NCI-H524 treated with DMSO at 0.1 percent for 48 hours (cell line): ENCODE measurements around the gene SLC26A6.

ENCODE experiments used
- DNase-seq: peaks from one replicate; lab custom pipeline; 2025; lab: John Stamatoyannopoulos, UW

Gene SLC26A6

GRCh38 chr3:48599077-48599501 is 36.2 kb downstream of the SLC26A6 start:
- DNase-seq, result no peak

DNA sequence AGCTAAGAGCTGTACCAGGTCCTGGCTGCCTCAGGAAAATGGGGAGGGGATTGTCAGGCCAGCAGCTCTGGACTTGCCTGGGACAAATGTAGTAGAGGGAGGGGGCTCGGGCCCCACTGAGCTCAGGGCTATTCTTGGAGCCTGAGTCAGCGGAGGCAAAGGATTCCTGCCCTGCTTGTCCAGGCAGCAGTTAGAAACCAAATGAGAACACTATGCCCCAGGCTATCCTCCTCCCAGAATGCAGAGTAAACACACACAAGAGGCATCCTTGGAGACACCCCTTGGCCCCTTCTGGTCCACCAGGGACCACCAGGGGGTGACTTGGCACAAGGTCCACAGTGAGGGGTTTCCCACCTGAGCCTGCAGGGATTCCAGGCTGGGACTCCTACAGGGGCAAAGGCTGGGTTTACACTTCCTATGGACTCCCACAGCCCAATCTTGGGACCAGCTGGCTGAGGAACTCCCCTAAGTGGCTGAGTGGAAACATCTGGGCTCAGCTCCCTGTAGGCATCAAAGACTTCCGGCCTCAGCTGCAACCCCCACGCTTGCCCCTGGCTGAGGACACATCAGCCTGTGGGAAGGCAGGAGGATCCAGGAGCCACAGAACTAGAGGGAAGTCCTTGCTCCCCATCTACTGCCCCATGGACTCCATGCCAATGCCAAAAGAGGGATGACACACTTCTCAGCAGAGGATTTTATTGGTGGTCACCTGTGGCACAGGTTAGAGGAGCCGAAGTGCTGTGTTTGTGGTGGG is 36.8 kb downstream of the SLC26A6 start:
- DNase-seq, result no peak

- DNase-seq, result no peak
Measured at GRCh38 chr3:48597408-48597800, 37.9 kb downstream of the SLC26A6 start.

GRCh38 chr3:48596676-48597407 is 38.4 kb downstream of the SLC26A6 start:
- no peak for DNase-seq

- no peak for DNase-seq
Measured at GRCh38 chr3:48596157-48596556, 39.1 kb downstream of the SLC26A6 start.

DNA sequence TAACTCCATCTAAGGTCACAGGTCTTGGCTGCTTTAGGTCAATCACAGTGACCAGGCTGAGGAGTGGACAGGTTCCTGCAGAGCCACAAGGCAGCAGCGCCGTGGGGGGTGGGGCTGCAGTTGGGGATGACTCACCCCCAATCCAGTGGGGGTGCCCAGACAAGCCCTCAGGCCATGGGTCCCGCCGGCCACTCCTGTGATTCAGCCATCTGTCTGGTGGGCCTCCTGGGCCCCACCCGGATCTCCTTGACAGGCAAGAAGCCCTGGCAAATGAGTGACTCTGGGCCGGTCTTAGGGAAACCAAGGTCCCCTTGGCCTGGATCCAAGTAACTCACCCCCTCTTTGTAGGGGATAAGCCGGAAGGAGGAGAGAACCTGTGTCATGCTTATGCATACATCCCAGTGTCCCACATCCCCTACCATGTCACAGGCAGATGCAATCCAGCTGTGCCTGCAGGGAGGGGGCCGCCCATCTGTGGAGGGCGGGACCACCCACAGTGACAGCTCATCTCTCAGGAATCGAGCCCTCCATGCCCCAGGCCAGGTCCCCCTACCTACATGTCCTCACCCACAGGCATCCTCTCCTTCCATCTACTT is 39.6 kb downstream of the SLC26A6 start:
- no peak for DNase-seq

- DNase-seq, result no peak
Measured at GRCh38 chr3:48595075-48595525, 40.2 kb downstream of the SLC26A6 start, which contains the start of gene COL7A1. Gene COL7A1 (minus strand): TSS chr3:48595329. CDS start chr3:48595159, 170 bp downstream.

DNA sequence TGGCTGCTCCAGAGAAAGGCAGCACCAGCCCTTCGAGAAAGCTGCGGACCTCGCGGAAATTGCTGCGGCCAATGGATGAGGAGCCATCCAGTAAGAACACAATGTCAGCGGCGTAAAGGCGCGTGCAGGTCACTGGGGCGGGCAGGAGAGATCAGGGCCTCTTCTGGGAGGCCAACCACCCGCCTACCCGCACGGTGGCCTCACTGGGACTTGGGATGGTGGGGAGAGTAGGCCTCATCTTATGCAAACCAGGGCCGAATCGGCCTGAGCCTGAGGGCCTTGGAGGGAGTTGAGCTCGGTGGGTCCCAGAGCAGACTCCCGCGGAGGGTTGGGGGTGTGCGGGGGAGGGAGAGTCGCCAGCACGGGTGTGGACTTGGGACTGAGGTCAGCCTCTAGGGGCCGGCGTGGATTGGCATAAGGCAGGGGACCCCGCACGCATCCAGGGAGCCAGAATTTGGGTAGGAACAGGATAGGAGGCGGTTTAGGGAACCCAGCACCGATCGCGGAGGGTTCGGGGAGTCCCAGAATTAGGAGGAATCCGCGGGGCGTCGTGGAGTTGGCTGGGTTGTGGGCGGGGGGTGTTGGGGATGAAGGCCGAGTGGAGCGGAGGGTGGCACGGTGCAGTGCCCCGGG is 40.7 kb downstream of the SLC26A6 start:
- DNase-seq, result no peak

DNA sequence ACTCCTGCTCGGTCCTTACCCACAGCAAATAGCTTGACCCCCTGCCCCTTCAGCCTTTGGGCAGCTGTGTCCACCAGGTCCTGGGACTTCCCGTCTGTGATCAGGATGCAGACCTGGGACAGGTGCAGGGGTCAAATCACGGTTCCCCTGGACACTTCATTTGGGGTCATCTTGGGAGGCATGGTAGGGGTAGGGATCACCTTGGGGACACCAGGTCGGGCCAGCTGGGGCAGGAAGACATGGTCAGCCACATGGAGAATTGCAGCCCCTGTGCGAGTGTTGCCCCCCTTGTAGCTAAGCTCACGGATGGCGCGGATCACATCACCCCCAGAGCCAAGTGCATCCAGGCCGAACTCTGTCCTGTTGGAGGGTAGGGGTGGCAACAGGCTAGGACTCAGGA is 41.9 kb downstream of the SLC26A6 start:
- DNase-seq, result no peak

DNA sequence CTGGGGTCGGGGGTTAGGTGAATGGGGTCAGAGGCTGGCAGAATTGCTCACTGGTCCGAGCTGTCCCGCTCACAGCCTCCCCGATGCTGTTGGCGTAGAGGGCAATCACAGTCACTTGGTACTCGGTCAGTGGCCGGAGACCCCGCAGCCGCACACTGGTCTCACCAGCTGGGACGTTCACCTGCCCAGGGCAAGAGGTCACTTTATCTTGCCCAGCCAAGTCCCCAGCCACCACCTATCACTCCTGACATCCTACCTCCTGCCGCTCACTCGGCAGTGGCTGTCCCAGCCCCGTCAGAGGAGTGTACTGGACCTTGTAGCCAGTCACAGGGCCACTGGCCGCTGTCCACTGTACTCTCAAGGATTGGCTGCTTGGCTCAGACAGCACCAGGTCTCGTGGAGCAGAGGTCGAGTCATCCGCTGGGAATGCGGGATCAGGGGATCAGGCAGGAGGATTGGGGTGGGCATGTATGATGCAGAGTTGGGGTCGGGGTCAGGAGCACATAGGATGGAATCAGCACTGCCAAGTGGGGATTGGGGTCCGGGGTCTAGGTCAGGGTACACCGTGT is 42.7 kb downstream of the SLC26A6 start:
- DNase-seq, result no peak

DNA sequence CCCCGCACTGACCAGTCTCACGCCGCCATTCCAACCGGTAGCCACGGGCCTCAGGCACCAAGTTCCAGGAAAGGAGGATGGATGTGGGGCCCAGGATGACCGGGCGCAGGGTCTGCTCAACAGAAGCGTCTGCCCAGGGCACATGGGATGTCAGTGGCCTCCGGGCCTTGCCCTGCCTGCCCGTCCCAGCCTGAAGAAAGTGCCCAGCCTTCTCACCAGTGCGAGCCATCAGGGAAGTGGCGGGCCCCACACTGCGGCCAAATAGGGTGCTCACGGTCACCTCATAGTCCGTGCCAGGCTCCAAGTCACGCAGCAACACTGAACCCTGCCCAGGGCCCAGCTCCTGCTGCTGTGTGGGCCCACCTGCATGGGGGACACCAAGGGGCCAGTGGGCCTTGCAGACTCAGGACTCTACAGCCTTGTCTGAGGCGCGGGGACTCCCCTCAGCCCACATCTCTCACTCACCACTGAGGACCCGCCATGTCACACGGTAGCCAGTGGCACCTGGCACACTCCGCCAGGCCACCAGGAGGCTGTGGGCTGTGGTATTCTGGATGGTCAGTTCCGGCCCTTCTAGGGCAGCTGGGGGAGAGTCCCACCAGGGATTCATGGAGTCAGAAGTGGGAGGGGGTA is 43.3 kb downstream of the SLC26A6 start:
- DNase-seq, result no peak

DNA sequence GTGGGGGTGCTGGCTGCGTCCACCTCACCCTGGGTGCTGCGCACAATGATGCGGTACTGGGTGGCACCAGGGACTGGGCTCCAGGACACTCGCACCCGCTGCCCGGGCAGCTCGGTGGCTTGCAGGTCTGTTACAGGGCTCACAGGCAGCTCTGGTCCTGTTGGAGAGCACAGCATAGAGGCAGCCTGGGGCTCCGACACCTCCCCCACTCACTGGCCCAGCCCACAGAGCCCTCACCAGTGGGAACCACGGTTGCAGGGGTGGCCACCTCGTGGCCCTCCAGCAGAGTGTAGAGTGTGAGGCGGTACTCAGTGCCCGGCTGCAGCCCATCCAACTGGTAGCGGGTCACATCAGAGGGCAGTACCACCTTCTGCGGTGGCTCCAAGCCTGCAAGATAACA is 43.8 kb downstream of the SLC26A6 start:
- DNase-seq, result no peak

DNA sequence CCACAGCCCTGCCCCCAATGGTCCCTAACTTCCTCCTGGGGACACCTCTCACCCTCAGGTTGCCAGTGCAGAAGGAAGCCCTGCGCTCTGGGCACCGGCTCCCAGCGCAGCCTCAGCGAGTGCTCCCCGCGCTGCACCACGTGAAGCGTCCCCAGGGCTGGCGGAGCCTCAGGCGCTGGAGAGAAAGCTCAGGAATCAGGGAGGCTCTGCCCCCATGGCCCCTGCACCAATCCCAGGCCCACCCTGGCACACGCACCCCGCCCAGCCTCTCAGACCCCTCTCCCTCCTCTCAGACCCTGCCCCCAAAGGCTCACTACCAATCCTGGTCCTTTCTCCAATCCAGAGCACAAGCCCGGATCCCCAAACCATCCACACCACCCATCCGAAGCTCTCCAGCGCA is 47.0 kb downstream of the SLC26A6 start:
- DNase-seq, result no peak

DNA sequence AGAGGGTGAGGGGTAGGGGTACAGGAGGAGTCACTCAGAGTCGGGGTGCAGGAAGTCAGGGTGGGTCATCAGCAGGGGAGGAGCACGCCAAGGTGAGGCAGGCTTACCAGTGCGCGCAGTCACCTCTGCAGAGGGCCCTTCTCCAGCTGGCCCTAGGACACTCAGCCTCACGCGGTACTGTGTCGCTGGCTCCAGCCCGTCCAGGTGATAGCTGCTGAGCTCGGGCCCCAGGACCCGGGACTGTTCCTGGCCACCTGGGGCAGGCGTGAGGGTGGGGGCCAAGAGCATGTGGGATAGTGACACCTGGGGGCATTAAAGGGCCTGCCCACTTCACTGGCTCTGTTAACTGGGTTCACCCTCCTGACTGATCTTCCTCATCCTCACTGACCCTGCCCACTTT is 47.6 kb downstream of the SLC26A6 start:
- DNase-seq, result no peak

DNA sequence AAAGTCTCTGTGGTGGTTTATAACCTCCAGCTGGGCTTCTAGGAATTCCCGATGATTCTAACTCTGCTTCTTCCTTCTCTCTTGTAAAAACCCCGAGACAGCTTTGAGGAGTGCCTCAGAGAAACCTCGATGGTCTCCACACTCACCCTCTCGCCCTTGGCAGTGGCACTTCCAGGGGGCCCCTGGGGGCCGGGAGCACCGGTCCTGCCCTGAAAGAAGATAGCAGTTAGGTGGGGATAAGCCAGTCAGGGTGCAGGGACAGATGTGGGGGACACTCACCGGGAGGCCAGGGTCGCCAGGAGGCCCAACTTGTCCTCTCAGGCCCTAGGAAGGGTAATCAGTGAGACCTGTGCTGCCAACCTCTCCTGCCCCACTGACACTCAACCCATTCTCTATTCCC is 49.9 kb downstream of the SLC26A6 start:
- DNase-seq, result no peak

DNA sequence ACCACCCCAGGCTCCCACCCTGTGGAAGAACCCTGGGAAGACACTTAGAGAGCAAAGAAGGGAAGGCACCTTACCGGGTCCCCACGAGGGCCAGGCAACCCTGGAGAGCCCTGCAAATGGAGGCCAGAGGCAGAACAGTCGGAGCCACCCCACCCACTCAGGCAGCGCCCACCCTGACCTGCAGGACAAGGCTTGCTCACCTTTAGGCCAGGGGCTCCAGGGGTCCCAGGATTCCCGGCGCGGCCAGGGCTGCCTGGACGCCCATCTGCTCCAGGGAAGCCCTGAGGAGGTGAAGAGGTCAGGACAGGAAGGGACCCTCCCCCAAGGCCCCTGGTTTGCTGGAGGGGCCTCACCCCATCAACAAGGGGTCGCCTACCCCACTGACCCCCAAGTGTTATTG is 50.4 kb downstream of the SLC26A6 start:
- DNase-seq, result no peak

- DNase-seq, result no peak
Measured at GRCh38 chr3:48581621-48582481, 53.4 kb downstream of the SLC26A6 start.

DNA sequence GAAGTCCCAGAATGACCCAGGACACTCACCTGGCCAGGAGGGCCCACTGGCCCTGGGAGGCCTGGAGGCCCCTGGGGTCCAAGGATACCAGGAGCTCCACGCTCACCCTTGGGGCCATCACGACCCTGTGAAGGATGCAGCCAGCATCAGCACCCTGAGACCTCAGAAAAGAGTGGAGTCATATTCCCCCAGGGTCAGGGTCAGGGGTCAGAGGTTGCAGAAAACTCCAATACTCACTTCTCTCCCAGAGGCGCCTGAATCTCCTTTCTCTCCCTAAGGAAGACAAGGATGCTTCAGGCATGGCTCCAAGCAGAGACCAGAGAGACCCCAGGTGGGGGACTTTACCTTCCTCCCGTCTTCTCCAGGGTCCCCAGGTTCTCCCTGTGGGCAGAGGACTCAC is 58.6 kb downstream of the SLC26A6 start:
- no peak for DNase-seq
